GM06990 (cell line): Measurements from ENCODE around the gene CNTRL.
A peak's percentile ranks its signal among the peaks of the same experiment; 100 is the strongest.

ENCODE experiments used
- DNase-seq: peaks from one replicate; pipeline ENCODE4 v3.0.0-alpha.2; 2011; ENCODE audit not compliant: insufficient read length; ENCODE audit errors: extremely low read depth
- H3K27me3 ChIP-seq: replicated peaks from 2 replicates; pipeline ENCODE4 v1.6.0; 2011; ENCODE audit warnings: low read length; ENCODE audit not compliant: control insufficient read depth, insufficient read depth
- H3K36me3 ChIP-seq: 2 replicates; pipeline ENCODE4 v1.5.1; 2011; ENCODE audit warnings: low read length; ENCODE audit not compliant: control insufficient read depth, insufficient read depth
- H3K4me3 ChIP-seq: replicated peaks from 2 replicates; pipeline ENCODE4 v1.5.1; 2011; ENCODE audit warnings: low read depth, mild to moderate bottlenecking, control low read depth, low read length
- CTCF ChIP-seq: IDR thresholded peaks from 2 replicates; pipeline ENCODE4 v1.5.1; 2011; ENCODE audit warnings: low read length, control low read depth, mild to moderate bottlenecking, inconsistent platforms; ENCODE audit not compliant: insufficient read depth, poor library complexity, severe bottlenecking

Gene CNTRL

GRCh38 chr9:121055642-121056143, 19.1 kb upstream of the CNTRL start:
- peak; percentile 66 for TF ChIP-seq CTCF
- H3K27me3 ChIP-seq = no peaks in the 10 kb centered on the region
- H3K36me3 ChIP-seq = no peaks in the 10 kb centered on the region
- H3K4me3 ChIP-seq = no peak overlapping the region
- DNase-seq = no peak

- Histone ChIP-seq H3K4me3 (no peak overlapping the region), H3K36me3 (no peaks in the 10 kb centered on the region), H3K27me3 (no peaks in the 10 kb centered on the region)
- no peak for DNase-seq
- no peak for TF ChIP-seq CTCF
These were observed 16.9 kb upstream of the CNTRL start for GRCh38 chr9:121057821-121058220.

- TF ChIP-seq CTCF = no peak
- Histone ChIP-seq H3K36me3 (no peaks in the 10 kb centered on the region), H3K27me3 (no peaks in the 10 kb centered on the region), H3K4me3 (no peak overlapping the region)
- DNase-seq = no peak
These were observed 15.2 kb upstream of the CNTRL start for GRCh38 chr9:121059513-121059912.

- TF ChIP-seq CTCF = peak; percentile 69
- Histone ChIP-seq H3K27me3 (no peaks in the 10 kb centered on the region), H3K36me3 (no peaks in the 10 kb centered on the region), H3K4me3 (no peak overlapping the region)
- peak; percentile 28 for DNase-seq
These were observed 14.6 kb upstream of the CNTRL start for GRCh38 chr9:121059998-121060636.

GRCh38 chr9:121066850-121067249, 7.9 kb upstream of the CNTRL start:
- no peak for TF ChIP-seq CTCF
- Histone ChIP-seq H3K36me3 (no peaks in the 10 kb centered on the region), H3K4me3 (no peak overlapping the region), H3K27me3 (no peaks in the 10 kb centered on the region)
- DNase-seq = no peak

- no peak for DNase-seq
- TF ChIP-seq CTCF = no peak
- no peaks in the 10 kb centered on the region for H3K36me3 ChIP-seq
- H3K4me3 ChIP-seq = no peak overlapping the region
- no peaks in the 10 kb centered on the region for H3K27me3 ChIP-seq
These were observed 7.1 kb upstream of the CNTRL start for GRCh38 chr9:121067640-121068039.
